GM12892 (cell line): Measurements from ENCODE around the gene RILP.

Experiments
- POLR2A ChIP-seq: IDR thresholded peaks from 2 replicates; pipeline ENCODE4 v1.6.1; 2011; ENCODE audit warnings: low read depth, low read length, control low read depth
- POLR2AphosphoS5 ChIP-seq: IDR thresholded peaks from 2 replicates; pipeline ENCODE4 v1.6.1; 2011; ENCODE audit warnings: low read depth, low read length, control low read depth

- TF ChIP-seq POLR2A = no peak
- TF ChIP-seq POLR2AphosphoS5 = no peak
Measured at GRCh38 chr17:1617620-1618174, 32.0 kb downstream of the RILP start.
